Ovary (tissue), 9 donors: Measurements from ENCODE around the gene INHBB. TPM values are rescaled to one million over a fixed set of nuclear protein-coding genes. Genes with fewer than 3 reads are reported as not detected.

ENCODE experiments used
- DNase-seq, 5 donors: peaks; one replicate each; pipeline ENCODE4 v3.0.0-alpha.2; 2019 to 2020
- H3K27ac ChIP-seq, 2 donors: fragments of 200-600 bp; one replicate each; pipeline versions ENCODE4 v1.5.1 to v1.8.0; 2019 to 2022
- H3K27me3 ChIP-seq: fragments of 200-600 bp; one replicate; pipeline ENCODE4 v1.8.0; 2022
- H3K36me3 ChIP-seq: fragments of 200-600 bp; sonication (generic); one replicate; pipeline ENCODE4 v1.5.1; 2019
- H3K4me1 ChIP-seq: one replicate; pipeline ENCODE4 v1.8.1; 2013; ENCODE audit warnings: mild to moderate bottlenecking, moderate library complexity; ENCODE audit not compliant: insufficient read depth
- H3K4me3 ChIP-seq: fragments of 200-600 bp; sonication (generic); one replicate; pipeline ENCODE4 v1.5.1; 2017
- H3K9me3 ChIP-seq, 2 donors: fragments of 200-600 bp in 1 of 2; sonication (generic) in 1 of 2; one replicate each; pipeline versions ENCODE4 v1.5.1 to v1.8.1; 2013 to 2019; ENCODE audit warnings: mild to moderate bottlenecking in 1 of 2, moderate library complexity in 1 of 2
- EP300 ChIP-seq: sonication (generic); formaldehyde crosslinking; IDR thresholded peaks from one replicate; pipeline ENCODE4 v1.6.1; 2017; ENCODE audit warnings: antibody characterized with exemption
- POLR2A ChIP-seq: fragments of 450-650 bp; IDR thresholded peaks from one replicate; pipeline ENCODE4 v1.6.1; 2017; ENCODE audit warnings: antibody characterized with exemption, mild to moderate bottlenecking, moderate library complexity
- WGBS, 3 donors: extraction: QIAGEN DNeasy Blood & Tissue Kit in 1 of 3; methylation state at CpG; one replicate each; pipeline versions ENCODE4 v1.1.5 to v1.1.7; 2013 to 2017; 5-methylcytosine and 5-hydroxymethylcytosine counted together
- intact Hi-C, 4 donors: fragments of 100-400 bp; cut with DNase I; formaldehyde crosslinking; loops; one replicate each; pipeline versions ENCODE4 v1.11.0 to v1.15.1; 2022 to 2023
- polyA plus RNA-seq, 2 donors: library from polyadenylated mRNA; stranded (reverse); fragments of 200-250 nt in 1 of 2; fragments of 350-450 nt in 1 of 2; fragmentation: Illumina TruSeq in 1 of 2; extraction: RNeasy Lipid Tissue Mini Kit (QIAGEN cat#74804) in 1 of 2; gene quantifications; one replicate each; pipeline ENCODE4 v1.2.3, GENCODE V29; 2013 to 2014
- total RNA-seq, 7 donors: library from RNA; depleted of rRNA in 2 of 7; stranded (reverse); fragments of >200 nt in 2 of 7; fragmentation: NEBNext Ultra II Directional in 3 of 7; extraction: Animal tissue kit (Norgen Biotek cat#: 25700) in 3 of 7; gene quantifications; one replicate each; pipeline versions ENCODE4 v1.1.0 to v1.2.4, GENCODE V29; 2016 to 2023
- TF ChIP-seq, protein P1 (sequence below), 3 donors: fragments of 450-650 bp in 2 of 3; fragments of 200-600 bp in 1 of 3; IDR thresholded peaks; one replicate each; pipeline versions ENCODE4 v1.5.1 to v1.8.0; 2016 to 2022; ENCODE audit warnings: antibody characterized with exemption in 3 of 3, mild to moderate bottlenecking in 1 of 3
- donor health status: DM: no; HTN: no; CAD: no; lungs with moderate emphysema.
- donor health status: DM: no; HTN: no; CAD: no.
- donor health status: Bipolar disorder and iron deficiency.
- donor health status: DM: yes; HTN: yes; CAD: no.
- donor health status: DM: no; HTN: no; CAD: no.
- donor health status: DM: yes; HTN: yes; CAD: no.

The INHBB gene
- total and polyA plus RNA-seq, 9 donors = 1.1 to 6.9 (median 4.0) TPM

DNA sequence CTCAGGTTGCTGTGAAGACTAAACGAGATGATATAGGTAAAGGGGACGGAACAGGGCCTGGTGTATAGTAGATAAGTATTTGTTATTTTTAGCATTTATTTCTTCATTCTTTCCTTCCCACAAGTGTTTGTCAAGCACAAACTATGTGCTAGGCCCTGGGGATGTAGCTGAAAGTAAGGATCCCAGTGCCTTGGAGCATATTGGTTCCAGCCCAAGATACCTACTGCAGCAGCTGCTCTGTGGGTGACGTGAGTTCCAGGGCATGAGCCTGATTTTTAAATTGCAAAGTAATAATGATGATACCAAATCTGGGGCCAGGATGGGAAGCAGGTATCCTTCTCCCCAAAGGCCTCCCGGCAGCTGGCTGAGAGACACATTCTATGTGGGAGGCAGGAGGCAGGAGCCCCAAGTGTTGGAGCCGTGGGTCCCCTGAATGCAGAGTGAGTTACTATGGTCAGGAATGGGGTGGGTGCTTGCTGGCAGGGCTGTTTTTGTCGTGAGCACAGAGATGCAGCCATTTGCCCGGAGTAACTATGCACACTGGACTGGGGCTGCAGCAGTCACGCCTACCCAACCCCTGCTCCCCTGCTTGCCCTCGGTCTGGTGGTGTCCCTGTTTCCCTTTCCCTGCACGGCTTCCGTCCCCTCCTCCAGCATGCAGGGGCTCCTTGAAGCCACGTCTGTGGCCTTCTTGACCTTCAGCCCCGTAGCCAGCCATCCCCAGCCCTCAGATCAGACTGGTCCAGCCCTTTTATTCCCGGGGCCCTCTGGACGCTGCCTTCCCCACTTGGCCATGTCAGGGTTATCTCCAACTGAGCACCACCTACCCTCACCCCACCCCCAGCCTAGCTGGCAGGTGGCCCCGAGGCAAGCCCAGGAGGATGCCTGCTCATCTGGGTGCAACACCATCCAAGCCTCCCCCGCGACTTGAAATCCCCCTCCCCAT is 52.4 kb downstream of the INHBB start:
- no peaks in the 10 kb centered on the region for H3K36me3 ChIP-seq
- 74 to 84% (median 81%) methylated on average over 14 to 18 of the region's 18 CpGs for WGBS, 3 donors
- peak in 1 of 5 donors; percentile 29 for DNase-seq
- intact Hi-C loops = no loop called here
- H3K4me1 ChIP-seq = no peaks in the 10 kb centered on the region
- H3K9me3 ChIP-seq = no peaks in the 10 kb centered on the region
- TF ChIP-seq, protein P1, sequence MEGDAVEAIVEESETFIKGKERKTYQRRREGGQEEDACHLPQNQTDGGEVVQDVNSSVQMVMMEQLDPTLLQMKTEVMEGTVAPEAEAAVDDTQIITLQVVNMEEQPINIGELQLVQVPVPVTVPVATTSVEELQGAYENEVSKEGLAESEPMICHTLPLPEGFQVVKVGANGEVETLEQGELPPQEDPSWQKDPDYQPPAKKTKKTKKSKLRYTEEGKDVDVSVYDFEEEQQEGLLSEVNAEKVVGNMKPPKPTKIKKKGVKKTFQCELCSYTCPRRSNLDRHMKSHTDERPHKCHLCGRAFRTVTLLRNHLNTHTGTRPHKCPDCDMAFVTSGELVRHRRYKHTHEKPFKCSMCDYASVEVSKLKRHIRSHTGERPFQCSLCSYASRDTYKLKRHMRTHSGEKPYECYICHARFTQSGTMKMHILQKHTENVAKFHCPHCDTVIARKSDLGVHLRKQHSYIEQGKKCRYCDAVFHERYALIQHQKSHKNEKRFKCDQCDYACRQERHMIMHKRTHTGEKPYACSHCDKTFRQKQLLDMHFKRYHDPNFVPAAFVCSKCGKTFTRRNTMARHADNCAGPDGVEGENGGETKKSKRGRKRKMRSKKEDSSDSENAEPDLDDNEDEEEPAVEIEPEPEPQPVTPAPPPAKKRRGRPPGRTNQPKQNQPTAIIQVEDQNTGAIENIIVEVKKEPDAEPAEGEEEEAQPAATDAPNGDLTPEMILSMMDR (IDR thresholded peaks at IDR 0.05) = no peak
- TF ChIP-seq EP300 = no peak
- TF ChIP-seq POLR2A = no peak
- no peak overlapping the region for H3K27ac ChIP-seq
- H3K27me3 ChIP-seq = no peaks in the 10 kb centered on the region
- no peak overlapping the region for H3K4me3 ChIP-seq

DNA sequence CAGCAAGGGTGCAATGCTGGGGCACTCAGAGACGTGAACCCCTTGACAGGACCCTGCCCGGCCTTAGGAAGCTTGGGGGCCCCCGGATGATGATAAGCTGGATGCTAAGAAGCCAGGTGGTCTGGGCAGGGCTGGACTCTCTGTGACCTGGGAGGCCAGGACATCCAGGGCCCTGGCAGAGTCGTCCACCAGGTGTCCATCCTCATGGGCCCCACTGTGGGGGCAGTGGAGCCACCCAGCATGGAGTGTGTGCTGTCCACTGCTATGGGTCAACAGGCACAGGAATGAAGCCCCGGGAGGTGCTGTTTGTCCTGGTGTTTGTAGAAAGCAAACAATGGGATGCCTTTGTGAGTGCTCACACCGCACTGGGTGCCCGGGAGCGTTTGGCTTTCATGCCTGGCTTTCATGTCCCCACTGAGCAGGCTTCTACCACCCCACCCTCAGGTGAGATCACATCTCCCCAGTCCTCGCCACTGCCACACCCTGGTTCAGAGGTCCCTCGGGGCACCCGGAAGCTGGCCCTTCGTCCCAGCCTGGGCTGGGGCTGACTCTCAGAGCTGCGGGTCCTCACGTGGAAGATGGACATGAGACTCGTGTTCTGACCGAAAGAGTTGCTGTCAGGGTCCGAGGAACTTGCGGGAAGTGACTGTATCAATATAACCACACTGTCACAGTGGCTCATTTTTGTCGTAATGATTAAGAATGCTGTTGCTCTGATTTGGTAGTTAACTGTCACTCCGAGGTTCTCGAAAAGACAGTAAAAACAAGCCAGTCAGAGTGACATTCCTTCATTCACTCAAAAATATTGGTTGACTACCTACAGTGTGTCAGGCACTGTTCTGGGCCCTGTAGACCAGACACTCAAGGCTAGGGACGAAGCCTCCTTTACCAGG is 53.3 kb downstream of the INHBB start:
- no peak overlapping the region for H3K27ac ChIP-seq
- H3K4me1 ChIP-seq = no peaks in the 10 kb centered on the region
- no peak for TF ChIP-seq POLR2A
- no peak for TF ChIP-seq EP300
- TF ChIP-seq, protein P1 (IDR thresholded peaks at IDR 0.05) = no peak
- intact Hi-C loops = no loop called here
- peak in 1 of 5 donors; percentile 29 for DNase-seq
- no peaks in the 10 kb centered on the region for H3K9me3 ChIP-seq
- H3K27me3 ChIP-seq = no peaks in the 10 kb centered on the region
- WGBS, 3 donors = 83 to 89% (median 88%) methylated on average over 21 to 22 of the region's 22 CpGs
- no peaks in the 10 kb centered on the region for H3K36me3 ChIP-seq
- no peak overlapping the region for H3K4me3 ChIP-seq

DNA sequence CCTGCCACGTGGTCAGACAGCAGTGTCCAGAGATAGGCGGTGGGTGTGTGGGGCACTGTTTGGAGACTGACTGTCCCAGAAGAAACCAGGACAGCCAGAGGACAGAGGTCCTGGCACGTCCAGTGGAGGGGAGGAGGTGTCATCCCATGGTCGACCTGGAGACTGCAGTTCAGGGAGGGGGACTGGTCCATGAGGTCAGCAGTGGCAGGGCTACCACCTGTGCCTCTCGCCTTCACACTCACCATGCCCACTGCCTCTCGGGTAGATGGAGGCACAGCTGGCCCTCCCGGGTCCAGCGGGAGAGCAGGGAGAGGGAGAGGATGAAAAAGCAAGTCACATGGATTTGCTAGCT is 53.9 kb downstream of the INHBB start:
- WGBS, 3 donors = 83 to 87% (median 84%) methylated on average over 8 of the region's 8 CpGs
- peak in 1 of 5 donors; percentile 12 for DNase-seq
- intact Hi-C loops = no loop called here
- no peaks in the 10 kb centered on the region for H3K9me3 ChIP-seq
- H3K27me3 ChIP-seq = no peaks in the 10 kb centered on the region
- no peak overlapping the region for H3K27ac ChIP-seq
- no peaks in the 10 kb centered on the region for H3K4me1 ChIP-seq
- no peak overlapping the region for H3K4me3 ChIP-seq
- TF ChIP-seq, protein P1 (IDR thresholded peaks at IDR 0.05) = no peak
- TF ChIP-seq EP300 (no peak), POLR2A (no peak)
- no peaks in the 10 kb centered on the region for H3K36me3 ChIP-seq

DNA sequence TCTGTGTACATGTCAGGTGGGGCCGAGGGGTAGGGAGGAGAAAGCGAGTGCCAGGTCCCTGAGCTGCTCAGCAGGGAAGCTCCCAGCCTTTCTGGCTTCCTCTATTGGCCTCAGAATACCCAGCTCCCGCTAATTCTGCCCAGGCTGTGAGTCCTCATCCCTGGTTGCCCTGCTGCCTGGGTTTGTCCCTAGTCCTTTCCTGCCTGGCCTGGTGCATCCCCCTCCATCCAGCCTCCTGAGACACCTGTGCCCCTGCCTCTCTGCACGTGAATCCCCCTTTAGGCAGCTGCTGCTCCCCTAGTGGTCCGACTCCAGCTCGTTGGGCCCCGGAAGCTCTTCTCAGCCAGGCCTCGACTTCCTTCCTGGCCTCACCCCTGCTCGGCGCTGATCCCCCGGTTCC is 54.6 kb downstream of the INHBB start:
- peak in 1 of 5 donors; percentile 10 for DNase-seq

More for the DNA sequence above, 54.6 kb downstream of the INHBB start:
- H3K4me1 ChIP-seq = no peaks in the 10 kb centered on the region
- H3K27me3 ChIP-seq = no peaks in the 10 kb centered on the region
- intact Hi-C loops = no loop called here
- H3K9me3 ChIP-seq = no peaks in the 10 kb centered on the region
- TF ChIP-seq POLR2A (no peak), EP300 (no peak)
- TF ChIP-seq, protein P1 (IDR thresholded peaks at IDR 0.05) = no peak
- no peak overlapping the region for H3K4me3 ChIP-seq
- H3K36me3 ChIP-seq = no peaks in the 10 kb centered on the region
- H3K27ac ChIP-seq = no peak overlapping the region
- WGBS, 3 donors = 83 to 87% (median 86%) methylated on average over 11 of the region's 11 CpGs

Other genes starting within 250 kb of the INHBB start
- 10 to 100 TPM; 10.9 to 26.0 (median 14.5) TPM for gene TMEM185B, start 122.7 kb upstream of the INHBB start, total RNA-seq
- 10 to 100 TPM in 1 of 2 donors, 1 to 10 TPM in 1; 6.4 to 22.6 TPM for gene TMEM185B, start 122.7 kb upstream of the INHBB start, polyA plus RNA-seq
- 10 to 100 TPM; 18.2 to 41.2 (median 32.5) TPM for gene RALB, start 93.3 kb upstream of the INHBB start, total RNA-seq
- 10 to 100 TPM; 45.1 to 92.7 TPM for gene RALB, start 93.3 kb upstream of the INHBB start, polyA plus RNA-seq